Stimulated activated CD8-positive, alpha-beta memory T cell treated with anti-CD3 and anti-CD28 coated beads, Interleukin-12 subunit alpha, Interleukin-12 subunit beta, amount 100 ng/mL, for 24 hours (primary cell): ENCODE results near the gene GNAQ.

ENCODE experiments used
- DNase-seq: peaks from one replicate; pipeline ENCODE4 v3.0.0-alpha.2; 2020; ENCODE audit errors: extremely low read depth

Gene GNAQ

DNA sequence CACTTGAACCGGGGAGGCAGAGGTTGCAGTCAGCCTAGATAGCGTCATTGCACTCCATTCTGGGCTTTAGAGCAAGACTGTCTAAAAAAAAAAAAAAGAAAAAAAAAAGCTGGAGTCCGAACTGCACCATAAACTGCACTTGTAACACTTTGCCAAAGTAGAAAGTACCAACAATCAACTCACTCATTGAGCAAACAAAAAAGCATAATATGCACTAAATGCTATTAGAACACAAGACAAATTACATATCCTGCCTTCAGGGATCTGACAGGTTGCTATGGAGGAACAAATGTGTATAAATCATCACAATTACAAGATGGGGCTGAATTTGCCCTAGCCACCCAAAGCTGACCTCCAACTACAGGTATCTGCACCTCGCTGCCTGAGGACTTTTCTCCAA lies 27.9 kb downstream of the GNAQ start:
- DNase-seq = no peak

- DNase-seq = no peak
Measured at GRCh38 chr9:78001946-78002731, 29.5 kb downstream of the GNAQ start.

DNA sequence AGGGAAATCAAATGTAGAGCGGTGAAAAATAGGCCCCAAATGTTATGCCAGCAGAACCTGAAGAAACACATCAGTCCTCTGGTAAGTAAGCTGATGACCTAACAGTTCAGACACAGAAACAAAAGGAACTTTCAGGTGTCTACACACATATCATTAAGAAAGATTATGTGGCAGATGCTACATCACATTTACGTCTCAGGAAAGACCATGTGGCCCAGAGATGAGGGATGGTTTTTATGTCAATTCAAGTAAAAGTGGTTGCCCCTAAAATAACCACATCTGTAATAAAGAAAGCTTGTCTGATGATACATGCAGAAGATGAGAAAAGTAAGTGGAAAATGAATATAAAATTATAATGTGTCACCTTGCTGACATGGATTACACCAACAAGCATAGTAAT lies 31.4 kb downstream of the GNAQ start:
- no peak for DNase-seq

GRCh38 chr9:77999231-77999631 lies 32.4 kb downstream of the GNAQ start:
- no peak for DNase-seq

GRCh38 chr9:77997611-77998284 lies 33.9 kb downstream of the GNAQ start:
- DNase-seq = no peak

DNA sequence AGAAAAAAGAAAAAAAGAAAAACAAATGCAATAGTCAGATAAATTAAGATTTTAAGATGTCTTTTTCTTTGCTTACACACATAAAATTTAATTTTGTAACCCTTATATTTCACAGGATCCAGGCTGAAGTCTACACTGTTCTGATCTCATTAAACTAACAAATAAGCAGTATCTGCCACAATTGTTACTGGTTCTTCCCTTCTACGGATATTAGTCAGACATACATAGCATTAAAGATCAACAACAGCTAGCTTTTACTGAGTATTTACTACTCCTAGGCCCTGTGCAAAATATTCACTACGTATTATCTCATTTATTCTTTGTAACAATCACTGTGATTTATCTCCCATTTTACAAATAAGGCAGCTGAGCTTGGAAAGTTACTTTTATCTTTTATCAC lies 34.9 kb downstream of the GNAQ start:
- DNase-seq = no peak

- DNase-seq = no peak
Measured at GRCh38 chr9:77991191-77991590, 40.4 kb downstream of the GNAQ start.

- DNase-seq = no peak
Measured at GRCh38 chr9:77989909-77990308, 41.7 kb downstream of the GNAQ start.

- no peak for DNase-seq
Measured at GRCh38 chr9:77989458-77989857, 42.2 kb downstream of the GNAQ start.

DNA sequence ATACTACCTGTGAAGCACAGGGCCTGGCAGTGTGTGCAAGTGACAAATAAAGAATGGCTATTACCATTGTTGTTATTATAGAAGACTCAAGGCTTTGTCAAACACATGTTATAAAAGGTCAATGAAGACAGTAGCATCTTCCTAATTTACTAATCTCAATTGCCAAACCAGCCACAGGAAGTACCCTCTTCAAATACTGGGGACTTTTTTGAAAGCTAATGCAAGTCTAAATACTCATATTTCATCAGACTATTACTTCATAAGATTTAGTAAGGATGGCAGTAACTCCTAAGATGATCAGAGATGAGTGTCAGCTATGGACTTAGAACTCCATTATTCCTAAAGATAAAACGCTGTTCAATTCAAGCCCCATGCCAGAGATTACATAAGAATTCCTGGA lies 43.0 kb downstream of the GNAQ start:
- no peak for DNase-seq

- DNase-seq = no peak
Measured at GRCh38 chr9:77987880-77988525, 43.6 kb downstream of the GNAQ start.

DNA sequence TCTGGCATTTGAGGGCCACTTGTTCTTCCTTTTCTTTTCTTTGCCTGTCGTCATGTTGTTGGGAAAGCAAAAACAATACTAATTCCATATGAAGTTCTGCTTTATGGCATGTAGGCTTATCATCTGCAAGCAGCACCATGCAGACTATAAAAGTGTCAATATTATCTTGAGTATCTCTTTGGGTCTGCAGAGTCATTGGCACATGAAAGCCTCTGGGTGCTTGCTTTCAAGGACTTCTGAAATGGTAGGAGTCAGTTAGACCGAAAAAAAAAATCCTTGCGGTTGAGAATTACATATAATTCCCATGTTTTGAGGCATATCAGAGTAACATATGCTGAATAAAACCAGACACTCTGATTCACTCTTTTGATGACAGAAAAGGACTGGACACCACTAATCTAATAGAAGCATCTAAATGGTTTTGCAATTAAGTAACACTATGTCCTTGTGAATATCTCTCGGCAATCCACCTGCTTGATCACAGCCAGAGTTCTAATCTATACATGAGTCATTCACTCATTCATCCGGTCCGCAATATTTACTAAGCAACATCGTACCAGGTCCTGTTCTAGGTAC lies 44.4 kb downstream of the GNAQ start:
- DNase-seq = no peak

- DNase-seq = no peak
Measured at GRCh38 chr9:77985996-77986395, 45.6 kb downstream of the GNAQ start.

DNA sequence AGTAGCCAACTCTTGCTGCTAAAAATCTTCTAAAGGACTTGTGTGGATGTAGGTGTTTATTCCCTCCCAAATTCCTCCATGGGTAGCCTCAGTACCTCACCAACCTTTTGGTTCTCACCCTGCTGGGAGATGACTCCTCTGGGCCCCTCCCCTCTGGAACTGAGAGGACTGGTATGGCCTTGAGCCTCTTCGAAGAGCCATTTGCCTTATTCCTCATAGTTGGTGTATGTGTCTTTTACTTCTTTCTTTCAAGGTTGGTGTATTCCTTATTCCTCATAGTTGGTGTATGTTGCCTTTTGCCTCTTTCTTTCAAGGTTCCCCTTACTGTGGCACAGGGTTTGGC lies 48.3 kb downstream of the GNAQ start:
- DNase-seq = no peak

GRCh38 chr9:77982581-77983319 lies 48.9 kb downstream of the GNAQ start:
- no peak for DNase-seq

DNA sequence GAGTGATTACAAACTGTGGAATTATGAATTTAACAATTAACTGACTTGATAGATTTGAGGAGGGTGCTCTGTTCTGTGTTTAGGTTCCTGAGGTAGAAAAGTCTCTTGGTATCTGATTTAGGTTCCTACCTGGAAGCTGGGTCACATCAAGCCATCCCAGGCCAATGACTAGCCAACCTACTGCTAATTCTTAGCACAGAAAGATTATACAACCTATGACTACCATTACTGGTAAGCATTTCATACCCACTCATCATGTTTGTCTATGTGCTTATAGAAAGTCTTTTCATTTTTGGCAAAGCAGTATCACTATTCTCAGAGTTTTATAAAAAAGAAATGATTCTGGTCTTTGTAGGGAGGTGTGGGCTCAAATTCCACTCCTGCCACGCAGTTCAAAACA lies 49.7 kb downstream of the GNAQ start:
- DNase-seq = no peak

DNA sequence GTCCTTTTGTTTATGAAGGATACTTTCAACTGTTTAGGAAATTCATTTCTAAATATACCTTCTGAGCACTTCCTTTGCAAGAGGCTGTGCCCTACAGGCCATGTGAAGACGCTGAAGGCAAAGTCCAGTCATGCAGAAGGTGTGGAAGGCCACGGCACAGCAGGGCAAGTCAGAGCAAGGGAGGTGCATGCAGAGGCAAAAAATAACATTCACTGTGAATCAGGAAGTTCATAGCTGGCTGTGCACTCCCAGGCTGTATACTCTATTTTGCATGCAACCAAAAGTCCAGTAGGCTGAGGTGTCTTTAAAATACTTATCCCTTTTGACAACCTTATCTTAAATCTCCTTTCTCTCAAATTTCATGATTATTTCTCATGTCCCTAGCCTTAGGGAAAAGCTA lies 50.3 kb downstream of the GNAQ start:
- DNase-seq = no peak

GRCh38 chr9:77980622-77981021 lies 51.0 kb downstream of the GNAQ start:
- DNase-seq = no peak

DNA sequence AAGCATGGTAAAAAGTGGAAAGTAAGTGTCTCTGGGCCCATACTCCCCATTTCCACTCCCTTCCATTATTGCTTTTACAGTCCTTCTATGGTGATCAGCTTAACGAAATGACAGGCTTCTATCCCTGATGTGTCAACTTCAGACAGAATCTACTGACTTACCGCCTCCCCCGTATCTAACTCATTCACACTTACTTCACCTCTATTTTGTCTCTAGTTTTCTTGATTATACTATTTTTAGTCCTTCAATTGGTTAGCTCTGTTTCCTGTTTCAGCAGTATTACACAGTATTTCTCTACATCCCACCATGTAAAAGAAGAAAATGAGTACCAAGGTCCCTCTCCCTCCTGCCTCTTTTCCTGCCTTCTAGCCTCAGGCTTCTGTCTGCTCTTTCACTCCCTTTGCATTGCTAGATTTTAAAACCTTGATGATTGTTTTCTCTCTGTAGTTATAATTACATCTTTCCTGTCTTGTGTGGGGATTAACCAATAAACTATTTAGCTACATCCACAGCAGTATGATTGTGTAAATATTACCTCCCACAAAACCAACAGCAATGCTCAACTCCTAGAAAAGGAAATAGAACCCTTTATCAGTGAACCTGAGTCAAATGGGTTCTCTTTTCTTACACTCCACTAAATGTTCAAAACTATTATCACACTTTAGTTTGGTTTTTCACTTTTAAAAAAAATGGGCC lies 53.4 kb downstream of the GNAQ start:
- no peak for DNase-seq

GRCh38 chr9:77977210-77977611 lies 54.4 kb downstream of the GNAQ start:
- DNase-seq = no peak

DNA sequence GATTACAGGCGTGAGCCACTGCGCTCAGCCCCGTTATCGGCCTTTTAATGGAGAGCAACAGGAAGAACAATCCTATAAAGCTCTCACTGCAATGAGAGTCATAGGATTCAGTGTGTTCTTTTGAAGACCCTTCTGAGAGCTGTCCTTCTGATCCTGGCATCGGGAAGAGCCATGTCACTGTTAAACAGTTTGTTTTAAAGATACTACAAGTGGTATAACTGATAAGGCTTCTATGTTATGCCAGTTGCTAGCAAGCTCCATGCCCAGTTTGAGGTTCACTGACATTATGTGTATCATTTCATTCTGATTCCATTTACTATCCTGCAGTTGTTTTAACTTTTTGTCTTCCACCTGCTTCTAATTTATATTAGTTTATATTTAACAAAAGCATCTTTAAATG lies 55.8 kb downstream of the GNAQ start:
- DNase-seq = no peak

DNA sequence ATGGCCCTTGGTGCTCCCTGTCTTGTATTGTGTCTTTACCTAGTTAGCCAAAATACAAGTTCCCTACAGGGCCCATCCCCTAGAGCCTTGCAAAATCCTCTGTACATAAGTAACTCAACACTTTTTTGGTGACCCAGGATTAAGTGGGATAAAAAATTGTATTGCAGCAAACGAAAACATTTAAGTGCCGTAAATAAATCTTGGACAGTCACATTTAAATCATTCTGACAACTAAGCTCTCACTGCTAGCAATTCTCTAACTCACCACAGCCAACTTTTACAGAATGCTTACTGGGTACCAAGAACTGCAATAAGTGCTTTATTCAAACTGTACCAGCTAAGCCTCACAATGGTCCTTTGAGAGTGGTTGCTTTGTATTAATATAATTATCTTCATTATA lies 56.6 kb downstream of the GNAQ start:
- no peak for DNase-seq
